Retinal pigment epithelial cell (primary cell): Measurements from ENCODE around the gene MRPL17.

Experiments used
- DNase-seq: peaks from one replicate; pipeline ENCODE4 v3.0.0-alpha.2; 2010; ENCODE audit warnings: low read depth
- H3K4me3 ChIP-seq: 2 replicates; pipeline ENCODE4 v1.5.1; 2011; ENCODE audit warnings: mild to moderate bottlenecking, low read length, control low read depth, moderate library complexity
- TF ChIP-seq, protein P1 (sequence below): conservative IDR thresholded peaks from 2 replicates; pipeline ENCODE4 v1.5.1; 2011; ENCODE audit warnings: low read depth, low read length, control low read depth, inconsistent platforms

Gene MRPL17

DNA sequence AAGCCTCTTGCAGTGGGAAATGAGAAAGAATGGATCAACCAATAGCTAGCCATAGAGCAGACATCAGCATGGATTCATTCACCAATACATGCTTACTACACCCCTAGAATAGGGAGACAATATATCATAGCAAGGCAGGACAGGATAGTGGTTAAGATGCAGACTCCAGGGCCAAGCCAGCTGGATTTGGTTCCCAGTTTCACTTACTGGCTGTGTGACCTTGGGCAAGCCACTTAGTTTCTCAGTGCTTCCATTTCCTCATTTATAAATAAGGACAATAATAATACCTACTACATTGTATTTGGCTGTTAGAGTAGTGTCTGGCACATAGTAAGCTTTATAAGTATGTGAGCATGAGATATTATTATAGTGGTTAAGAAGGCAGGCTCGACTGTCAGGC is 34.6 kb downstream of the MRPL17 start:
- H3K4me3 ChIP-seq, result no peak overlapping the region
- DNase-seq, result no peak
- TF ChIP-seq, protein P1, sequence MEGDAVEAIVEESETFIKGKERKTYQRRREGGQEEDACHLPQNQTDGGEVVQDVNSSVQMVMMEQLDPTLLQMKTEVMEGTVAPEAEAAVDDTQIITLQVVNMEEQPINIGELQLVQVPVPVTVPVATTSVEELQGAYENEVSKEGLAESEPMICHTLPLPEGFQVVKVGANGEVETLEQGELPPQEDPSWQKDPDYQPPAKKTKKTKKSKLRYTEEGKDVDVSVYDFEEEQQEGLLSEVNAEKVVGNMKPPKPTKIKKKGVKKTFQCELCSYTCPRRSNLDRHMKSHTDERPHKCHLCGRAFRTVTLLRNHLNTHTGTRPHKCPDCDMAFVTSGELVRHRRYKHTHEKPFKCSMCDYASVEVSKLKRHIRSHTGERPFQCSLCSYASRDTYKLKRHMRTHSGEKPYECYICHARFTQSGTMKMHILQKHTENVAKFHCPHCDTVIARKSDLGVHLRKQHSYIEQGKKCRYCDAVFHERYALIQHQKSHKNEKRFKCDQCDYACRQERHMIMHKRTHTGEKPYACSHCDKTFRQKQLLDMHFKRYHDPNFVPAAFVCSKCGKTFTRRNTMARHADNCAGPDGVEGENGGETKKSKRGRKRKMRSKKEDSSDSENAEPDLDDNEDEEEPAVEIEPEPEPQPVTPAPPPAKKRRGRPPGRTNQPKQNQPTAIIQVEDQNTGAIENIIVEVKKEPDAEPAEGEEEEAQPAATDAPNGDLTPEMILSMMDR, result no peak

DNA sequence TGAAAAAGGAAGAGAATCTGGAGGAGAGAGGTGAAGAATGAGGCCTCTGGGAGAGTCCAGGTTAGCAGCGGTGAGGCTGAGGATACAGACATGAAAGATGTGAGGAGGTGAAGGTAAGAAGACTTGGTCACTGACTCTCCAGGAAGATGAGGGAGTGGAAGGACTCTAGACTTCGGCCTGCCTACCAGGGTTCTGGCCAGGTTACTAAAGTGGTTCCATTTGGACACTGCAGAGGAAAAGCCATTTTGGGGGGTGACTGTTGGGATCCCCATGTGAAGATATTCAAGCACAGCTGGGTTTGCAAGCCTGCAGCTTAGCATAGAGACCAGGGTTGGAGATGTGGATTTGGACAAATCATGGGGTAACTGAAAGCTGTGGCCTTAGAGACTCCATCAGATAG is 35.3 kb downstream of the MRPL17 start:
- DNase-seq, result no peak
- TF ChIP-seq, protein P1, result no peak

DNA sequence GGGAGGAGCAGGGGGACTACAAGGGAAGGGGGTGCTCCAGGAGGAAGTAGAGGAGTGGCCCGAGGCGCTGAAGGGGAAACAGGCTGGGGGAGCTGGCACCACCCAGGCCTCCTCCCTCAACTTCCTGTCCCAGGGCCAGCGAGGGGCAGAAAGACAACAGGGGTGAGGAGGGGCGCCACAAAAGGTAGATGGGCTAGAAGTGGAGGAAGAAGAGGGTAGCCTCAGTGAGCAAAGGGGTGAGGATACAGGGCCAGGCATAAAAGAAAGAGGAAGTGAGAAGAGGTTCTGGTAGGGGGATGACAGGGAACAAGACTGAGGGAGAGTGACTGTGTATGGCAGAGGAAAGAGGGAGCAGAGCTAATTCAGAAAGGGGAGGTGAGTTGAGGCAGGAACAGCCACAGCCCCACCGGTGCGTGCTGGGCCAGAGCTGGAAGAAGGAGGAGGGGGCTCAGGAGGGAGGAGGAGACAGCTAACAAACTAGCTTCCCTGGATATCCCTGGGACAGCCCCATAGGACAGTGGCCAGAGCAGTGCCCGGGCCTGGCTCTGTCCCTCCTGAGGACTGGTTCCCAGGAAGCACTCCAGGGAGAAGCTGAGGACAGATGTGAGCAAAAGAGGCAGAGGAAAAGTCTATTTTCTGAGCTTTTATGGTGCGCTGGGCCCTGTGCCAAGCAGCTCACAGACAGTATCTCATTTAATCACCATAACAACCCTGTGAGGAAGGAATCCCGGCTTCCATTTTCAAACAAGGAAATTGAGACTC is 36.0 kb downstream of the MRPL17 start:
- TF ChIP-seq, protein P1, result no peak
- DNase-seq, result no peak
- H3K4me3 ChIP-seq, result no peak overlapping the region

More for the DNA sequence above, 35.3 kb downstream of the MRPL17 start:
- H3K4me3 ChIP-seq, result no peak overlapping the region

DNA sequence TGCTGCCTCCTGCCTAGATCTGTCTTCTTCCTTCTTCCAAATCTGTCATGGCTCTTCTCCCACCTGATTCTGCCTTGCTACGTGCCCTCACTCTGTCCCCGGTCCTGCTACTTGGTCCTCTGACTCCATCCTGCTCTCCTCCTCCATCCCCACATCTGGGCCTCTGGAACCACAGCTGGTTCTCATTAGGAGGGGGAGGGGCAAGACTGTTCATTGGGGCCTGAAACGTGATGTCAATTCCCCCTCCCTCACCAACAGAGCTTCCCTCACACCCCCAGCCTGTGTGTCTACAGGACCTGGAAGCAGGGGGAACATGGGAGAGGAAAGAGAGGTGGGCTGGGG is 36.6 kb downstream of the MRPL17 start:
- TF ChIP-seq, protein P1, result no peak
- no peak for DNase-seq
- H3K4me3 ChIP-seq, result no peak overlapping the region

DNA sequence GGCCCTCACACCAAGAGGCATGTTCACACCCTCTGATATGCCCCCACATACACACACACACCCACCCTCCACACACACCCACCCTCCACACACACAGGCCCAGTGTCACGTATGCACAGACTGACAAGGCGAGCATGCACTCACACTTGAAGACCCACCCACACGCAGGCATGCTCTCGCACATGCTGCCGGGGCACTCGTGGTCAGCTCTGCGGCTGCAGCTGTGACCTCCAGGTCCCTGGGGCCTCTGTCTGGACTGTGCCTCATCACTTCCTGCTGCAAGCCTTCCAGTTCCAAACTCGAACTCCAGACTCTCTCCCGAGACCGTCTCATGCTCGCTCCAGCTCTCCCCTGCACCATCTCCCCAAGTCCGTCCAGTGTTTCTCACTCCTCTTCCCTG is 37.1 kb downstream of the MRPL17 start:
- no peak overlapping the region for H3K4me3 ChIP-seq
- DNase-seq, result no peak
- TF ChIP-seq, protein P1, result no peak

DNA sequence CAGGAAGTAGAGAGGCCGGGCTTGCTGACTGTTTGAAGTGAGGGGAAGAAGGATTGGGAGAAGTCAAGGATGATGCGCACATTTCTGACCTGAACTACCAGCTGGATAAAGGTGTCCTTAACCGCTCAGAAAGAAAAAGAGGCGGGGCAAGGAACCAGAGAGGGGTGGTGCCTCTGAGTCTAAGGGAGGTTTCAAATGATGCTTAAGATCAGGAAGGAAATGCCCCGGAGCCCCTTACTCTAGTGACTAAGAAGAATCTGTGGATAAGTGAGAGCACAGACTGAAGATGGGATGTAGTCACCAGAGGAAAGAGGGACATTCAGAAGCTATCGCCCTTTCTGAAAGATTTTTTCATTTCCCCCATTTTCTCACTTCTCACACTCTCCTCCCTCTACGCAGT is 40.2 kb downstream of the MRPL17 start:
- H3K4me3 ChIP-seq, result no peak overlapping the region
- TF ChIP-seq, protein P1, result no peak
- DNase-seq, result no peak

DNA sequence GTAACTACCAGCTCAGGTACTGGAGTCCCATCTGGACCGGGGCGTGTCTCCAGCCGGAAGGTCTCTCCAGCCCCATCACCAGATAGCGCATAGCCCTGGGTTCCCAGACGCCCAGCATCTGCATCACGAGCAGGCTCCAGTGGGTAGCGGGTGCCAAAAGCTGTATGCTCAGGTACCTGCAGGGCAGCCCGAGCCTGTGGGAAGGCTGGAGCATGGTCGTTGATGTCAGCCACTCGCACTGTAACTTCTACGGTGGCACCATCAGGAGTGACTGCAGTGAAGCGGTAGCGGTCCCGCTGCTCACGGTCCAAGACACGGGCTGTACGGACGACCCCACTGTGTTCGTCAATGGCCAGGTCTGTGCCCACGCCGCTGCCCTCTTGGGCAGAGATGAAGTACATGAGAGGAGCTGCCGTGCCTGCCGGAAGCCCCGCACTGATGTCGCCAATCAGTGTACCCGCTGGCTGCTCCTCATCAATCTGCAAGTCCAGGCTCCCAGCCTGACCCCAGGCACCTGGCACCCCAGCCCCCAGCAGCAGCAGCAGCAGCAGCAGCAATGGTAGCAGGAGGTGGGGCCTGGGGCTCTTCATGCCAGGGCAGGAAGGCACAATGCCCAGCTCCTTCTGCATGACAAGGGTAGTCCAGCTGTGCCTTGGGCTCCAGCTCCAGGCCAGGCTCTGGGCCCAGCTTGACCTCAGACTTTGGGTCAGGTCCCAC is 42.0 kb downstream of the MRPL17 start:
- no peak overlapping the region for H3K4me3 ChIP-seq
- no peak for DNase-seq
- TF ChIP-seq, protein P1, result no peak
